Epithelial cell of proximal tubule (primary cell): ENCODE measurements around the gene WT1. TPM values are rescaled to one million over a fixed set of nuclear protein-coding genes. Genes with fewer than 3 reads are reported as not detected.
"Not testable (repeated sequence)": the region's sequence is repeated elsewhere in the genome, so short reads cannot be mapped to it uniquely, and the experiment has no call there.

Experiments
- DNase-seq: peaks from one replicate; pipeline ENCODE4 v3.0.0-alpha.2; 2011; ENCODE audit warnings: low read depth
- H3K4me3 ChIP-seq: 2 replicates; pipeline ENCODE4 v1.5.1; 2011; ENCODE audit warnings: low read depth, mild to moderate bottlenecking, low read length
- total RNA-seq: library from RNA; depleted of rRNA; stranded (reverse); fragments of >200 nt; gene quantifications from 2 replicates; pipeline ENCODE4 v1.2.3, GENCODE V29; 2015
- TF ChIP-seq, protein P1 (sequence below): conservative IDR thresholded peaks from 2 replicates; pipeline ENCODE4 v1.5.1; 2012; ENCODE audit warnings: low read depth, mild to moderate bottlenecking, low read length

The WT1 gene
- total RNA-seq, 1 donor from 2014 or later, result 10.6 TPM

- H3K4me3 ChIP-seq, result no peak overlapping the region
- TF ChIP-seq, protein P1, sequence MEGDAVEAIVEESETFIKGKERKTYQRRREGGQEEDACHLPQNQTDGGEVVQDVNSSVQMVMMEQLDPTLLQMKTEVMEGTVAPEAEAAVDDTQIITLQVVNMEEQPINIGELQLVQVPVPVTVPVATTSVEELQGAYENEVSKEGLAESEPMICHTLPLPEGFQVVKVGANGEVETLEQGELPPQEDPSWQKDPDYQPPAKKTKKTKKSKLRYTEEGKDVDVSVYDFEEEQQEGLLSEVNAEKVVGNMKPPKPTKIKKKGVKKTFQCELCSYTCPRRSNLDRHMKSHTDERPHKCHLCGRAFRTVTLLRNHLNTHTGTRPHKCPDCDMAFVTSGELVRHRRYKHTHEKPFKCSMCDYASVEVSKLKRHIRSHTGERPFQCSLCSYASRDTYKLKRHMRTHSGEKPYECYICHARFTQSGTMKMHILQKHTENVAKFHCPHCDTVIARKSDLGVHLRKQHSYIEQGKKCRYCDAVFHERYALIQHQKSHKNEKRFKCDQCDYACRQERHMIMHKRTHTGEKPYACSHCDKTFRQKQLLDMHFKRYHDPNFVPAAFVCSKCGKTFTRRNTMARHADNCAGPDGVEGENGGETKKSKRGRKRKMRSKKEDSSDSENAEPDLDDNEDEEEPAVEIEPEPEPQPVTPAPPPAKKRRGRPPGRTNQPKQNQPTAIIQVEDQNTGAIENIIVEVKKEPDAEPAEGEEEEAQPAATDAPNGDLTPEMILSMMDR, result no peak
- DNase-seq, result no peak
Measured at GRCh38 chr11:32382339-32383049, 52.8 kb downstream of the WT1 start.

DNA sequence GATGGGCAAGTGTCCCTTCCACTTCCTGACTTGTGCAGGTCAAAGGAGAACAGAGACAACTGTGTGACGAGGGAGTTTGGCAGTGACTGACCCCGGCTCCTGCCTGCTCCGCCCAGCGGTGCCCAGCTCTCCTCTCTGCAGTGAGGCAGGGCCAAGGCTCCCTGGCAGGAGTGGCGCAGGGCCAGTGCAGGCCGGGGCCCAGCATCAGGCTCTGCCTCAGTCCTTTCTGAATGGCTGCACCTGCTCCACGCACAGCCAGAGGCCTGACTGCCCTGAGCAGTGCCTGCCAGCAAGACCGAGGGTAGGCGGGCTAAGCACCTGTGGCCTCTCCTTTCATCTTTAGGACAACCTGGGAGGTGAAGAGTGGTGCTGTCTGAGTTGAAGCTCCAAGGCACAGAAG lies 54.2 kb downstream of the WT1 start:
- TF ChIP-seq, protein P1, result no peak
- H3K4me3 ChIP-seq, result no peak overlapping the region
- no peak for DNase-seq

GRCh38 chr11:32379719-32380118 lies 55.6 kb downstream of the WT1 start:
- H3K4me3 ChIP-seq, result no peak overlapping the region
- TF ChIP-seq, protein P1, result no peak
- no peak for DNase-seq

DNA sequence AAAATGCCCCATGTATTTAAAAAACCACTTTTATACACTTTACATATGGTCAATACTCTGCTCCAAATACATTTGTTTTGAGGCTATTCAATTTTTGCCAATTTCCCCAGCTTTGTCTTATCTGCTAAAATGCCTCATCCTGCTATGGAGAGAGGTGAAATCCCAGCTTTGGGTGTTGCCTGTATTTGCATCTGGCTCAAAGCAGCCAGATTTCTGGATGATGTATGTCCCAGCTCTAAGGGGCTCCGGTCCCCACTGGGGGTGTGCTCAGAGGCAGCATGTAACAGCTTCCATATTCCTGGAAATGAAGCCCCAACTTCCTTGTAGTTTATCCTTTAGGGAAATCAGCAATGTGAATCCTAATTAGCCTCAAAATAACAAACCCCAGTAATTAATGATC lies 59.5 kb downstream of the WT1 start:
- DNase-seq, result no peak
- TF ChIP-seq, protein P1, result no peak
- no peak overlapping the region for H3K4me3 ChIP-seq

DNA sequence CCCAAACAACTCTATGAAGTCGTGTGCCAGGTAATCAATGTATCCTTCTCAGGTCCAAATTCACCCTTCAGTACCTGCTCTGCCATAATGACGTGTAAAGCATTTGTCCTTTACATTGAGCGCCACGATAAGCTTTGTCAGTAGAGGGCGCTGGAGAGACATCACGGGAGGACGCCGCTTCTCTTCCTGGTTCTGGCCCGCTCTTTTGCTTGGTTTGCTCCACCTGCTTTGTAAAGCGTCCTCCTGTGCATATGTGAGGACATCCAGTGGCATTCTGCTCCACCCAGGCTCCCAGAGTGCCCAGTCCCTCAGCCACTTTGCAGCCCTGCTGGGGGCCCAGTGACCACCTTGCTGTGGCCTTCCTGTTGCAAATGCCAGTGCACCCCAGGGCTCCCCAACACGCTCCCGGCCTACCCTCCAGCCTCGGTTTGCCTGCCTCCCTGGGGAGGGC lies 61.1 kb downstream of the WT1 start:
- no peak for DNase-seq
- H3K4me3 ChIP-seq, result no peak overlapping the region
- TF ChIP-seq, protein P1, result peak; percentile 53

GRCh38 chr11:32369987-32370386 lies 65.4 kb downstream of the WT1 start:
- not testable (repeated sequence) for DNase-seq, H3K4me3 ChIP-seq

DNA sequence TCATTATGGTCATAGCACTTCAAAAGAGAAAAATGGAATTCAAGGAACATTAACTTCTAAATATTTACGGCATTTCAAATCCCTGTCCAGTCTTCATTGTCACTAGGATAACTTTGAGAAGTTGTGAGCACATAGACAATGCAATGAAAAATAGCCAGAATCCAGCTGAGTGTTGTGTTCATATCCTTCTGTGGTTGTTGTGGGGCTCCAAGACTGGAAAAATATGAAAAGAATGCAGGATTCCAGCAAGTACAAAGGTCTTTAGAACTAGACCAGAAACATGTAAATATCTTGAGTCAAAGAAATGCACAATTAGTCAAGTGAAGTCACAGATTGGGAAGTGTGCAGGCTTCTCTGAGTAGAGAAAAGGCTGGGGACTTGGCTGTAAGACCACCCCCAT lies 68.7 kb downstream of the WT1 start:
- TF ChIP-seq, protein P1, result no peak
- no peak overlapping the region for H3K4me3 ChIP-seq
- peak; percentile 12 for DNase-seq
